NCI-H1694 (cell line): ENCODE data around the gene SLC4A2.
"Not testable (repeated sequence)": the region's sequence is repeated elsewhere in the genome, so short reads cannot be mapped to it uniquely, and the experiment has no call there.

Experiments
- DNase-seq: peaks from one replicate; lab custom pipeline; 2025; lab: John Stamatoyannopoulos, UW

The SLC4A2 gene

GRCh38 chr7:151025924-151026671, 33.3 kb upstream of the SLC4A2 start:
- no peak for DNase-seq

GRCh38 chr7:151026771-151027727, 32.3 kb upstream of the SLC4A2 start:
- DNase-seq, result not testable (repeated sequence)

- DNase-seq, result not testable (repeated sequence)
Measured at GRCh38 chr7:151027728-151028130, 31.7 kb upstream of the SLC4A2 start.

GRCh38 chr7:151028131-151028947, 31.1 kb upstream of the SLC4A2 start, which contains the start of gene ABCB8:
Gene ABCB8, plus strand, starts transcription at chr7:151028450. Its CDS starts 66 bp downstream, at chr7:151028516.
- peak; percentile 100 for DNase-seq

GRCh38 chr7:151028948-151029501, 30.4 kb upstream of the SLC4A2 start:
- DNase-seq, result peak; percentile 75

- DNase-seq, result no peak
Measured at GRCh38 chr7:151031011-151031410, 28.4 kb upstream of the SLC4A2 start.

GRCh38 chr7:151032936-151033863, 26.2 kb upstream of the SLC4A2 start:
- DNase-seq, result no peak

- no peak for DNase-seq
Measured at GRCh38 chr7:151033864-151034249, 25.5 kb upstream of the SLC4A2 start.

GRCh38 chr7:151034312-151035025, 24.9 kb upstream of the SLC4A2 start:
- DNase-seq, result no peak

GRCh38 chr7:151035026-151035717, 24.2 kb upstream of the SLC4A2 start:
- no peak for DNase-seq

GRCh38 chr7:151035902-151036301, 23.5 kb upstream of the SLC4A2 start:
- DNase-seq, result no peak

GRCh38 chr7:151038951-151039849, 20.2 kb upstream of the SLC4A2 start:
- no peak for DNase-seq

- DNase-seq, result no peak
Measured at GRCh38 chr7:151039850-151040548, 19.4 kb upstream of the SLC4A2 start.

GRCh38 chr7:151040616-151041375, 18.6 kb upstream of the SLC4A2 start:
- DNase-seq, result no peak

- not testable (repeated sequence) for DNase-seq
Measured at GRCh38 chr7:151043449-151043848, 15.9 kb upstream of the SLC4A2 start.

GRCh38 chr7:151043959-151044358, 15.4 kb upstream of the SLC4A2 start:
- no peak for DNase-seq

- DNase-seq, result no peak
Measured at GRCh38 chr7:151045262-151045661, 14.1 kb upstream of the SLC4A2 start.
